HuH-7.5 (cell line): Measurements from ENCODE around the gene LMTK3.
"Not testable (repeated sequence)": the region's sequence is repeated elsewhere in the genome, so short reads cannot be mapped to it uniquely, and the experiment has no call there.

Source experiments
- DNase-seq: peaks from one replicate; pipeline ENCODE4 v3.0.0; 2011; ENCODE audit warnings: low spot score

LMTK3 gene

DNA sequence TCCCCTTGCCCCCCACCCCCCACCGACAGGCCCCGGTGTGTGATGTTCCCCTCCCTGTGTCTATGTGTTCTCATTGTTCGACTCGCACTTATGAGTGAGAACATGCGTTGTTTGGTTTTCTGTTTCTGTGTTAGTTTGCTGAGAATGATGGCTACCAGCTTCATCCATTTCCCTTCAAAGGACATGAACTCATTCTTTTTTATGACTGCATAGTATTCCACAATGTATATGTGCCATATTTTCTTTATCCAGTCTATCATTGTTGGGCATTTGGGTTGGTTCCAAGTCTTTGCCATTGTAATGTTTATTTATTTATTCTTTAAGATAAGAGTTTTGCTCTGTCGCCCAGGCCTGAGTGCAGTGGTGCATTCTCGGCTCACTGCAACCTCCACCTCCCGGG, 26.4 kb upstream of the LMTK3 start:
- not testable (repeated sequence) for DNase-seq

GRCh38 chr19:48537541-48537940, 25.9 kb upstream of the LMTK3 start:
- no peak for DNase-seq

DNA sequence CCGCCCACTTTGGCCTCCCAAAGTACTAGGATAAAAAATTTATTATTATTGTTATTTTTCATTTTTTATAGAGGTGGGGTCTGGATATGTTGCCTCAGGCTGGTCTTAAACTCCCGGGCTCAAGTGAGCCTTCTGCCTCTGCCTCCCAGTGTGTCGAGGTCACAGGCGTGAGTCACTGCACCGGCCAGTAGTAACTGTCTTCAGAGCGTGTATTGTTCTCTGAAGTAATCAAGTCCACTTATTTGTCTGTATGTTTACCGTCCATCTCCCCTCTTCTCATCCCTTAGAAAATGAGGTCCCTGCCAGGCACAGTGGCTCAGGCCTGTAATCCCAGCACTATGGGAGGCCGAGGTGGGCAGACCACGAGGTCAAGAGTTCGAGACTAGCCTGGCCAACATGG, 22.1 kb upstream of the LMTK3 start:
- no peak for DNase-seq

DNA sequence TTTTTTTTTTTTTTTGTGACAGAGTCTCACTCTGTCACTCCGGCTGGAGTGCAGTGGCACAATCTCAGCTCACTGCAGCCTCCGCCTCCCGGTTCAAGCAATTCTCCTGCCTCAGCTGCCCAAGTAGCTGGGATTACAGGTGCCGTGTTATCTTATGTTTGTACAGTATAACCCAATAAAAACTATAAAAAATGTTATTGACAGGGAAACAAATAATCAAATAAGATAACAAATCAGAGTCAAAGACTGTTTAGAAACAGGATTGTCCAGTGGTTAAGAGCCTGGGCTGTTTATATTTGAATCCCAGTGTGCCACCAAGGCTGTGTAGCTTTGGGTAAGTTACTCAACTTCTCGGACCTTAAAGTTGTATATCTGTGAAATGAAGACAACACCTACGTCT, 19.1 kb upstream of the LMTK3 start:
- DNase-seq, result no peak

- no peak for DNase-seq
Measured at GRCh38 chr19:48530066-48530720, 18.6 kb upstream of the LMTK3 start.

DNA sequence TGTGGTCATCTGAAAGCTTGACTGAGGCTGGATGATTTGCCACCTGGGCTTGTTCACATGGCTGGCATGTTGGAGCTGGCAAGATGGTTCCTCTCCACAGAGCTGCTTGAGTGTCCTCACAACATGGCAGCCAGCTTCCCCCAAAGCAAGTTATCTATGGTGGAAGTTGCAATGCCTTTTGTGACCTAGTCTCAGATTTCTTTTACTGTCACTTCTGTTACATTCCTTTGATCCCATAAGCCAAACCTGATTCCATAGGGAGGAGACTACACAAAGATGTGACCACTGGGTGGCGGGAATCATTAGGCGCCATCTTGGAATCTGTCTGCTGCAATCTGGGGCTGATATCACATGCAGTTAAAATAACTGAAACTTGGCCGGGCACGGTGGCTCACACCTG, 17.5 kb upstream of the LMTK3 start:
- DNase-seq, result no peak

GRCh38 chr19:48524732-48525131, 13.1 kb upstream of the LMTK3 start:
- DNase-seq, result no peak

DNA sequence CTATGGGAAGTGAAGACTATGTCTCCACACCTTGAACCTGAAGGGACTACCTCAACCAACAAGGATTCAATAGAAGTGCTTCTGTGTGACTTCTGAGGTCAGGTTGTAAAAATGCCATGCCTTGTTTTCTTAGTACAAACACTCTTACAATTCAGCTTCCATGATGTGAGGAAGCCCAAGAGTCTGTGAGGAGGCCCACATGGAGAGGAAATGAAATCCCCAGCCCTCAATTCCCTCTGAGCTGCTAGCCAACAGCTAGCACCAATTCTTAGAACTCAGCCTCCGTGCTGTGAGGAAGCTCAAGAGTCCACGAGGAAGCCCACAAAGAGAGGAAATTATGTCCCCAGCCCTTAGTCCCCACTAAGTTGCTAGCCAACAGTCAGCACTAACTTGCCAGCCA, 12.6 kb upstream of the LMTK3 start:
- no peak for DNase-seq

GRCh38 chr19:48520134-48520533, 8.5 kb upstream of the LMTK3 start:
- no peak for DNase-seq

- not testable (repeated sequence) for DNase-seq
Measured at GRCh38 chr19:48519426-48519825, 7.8 kb upstream of the LMTK3 start.

GRCh38 chr19:48518207-48518606, 6.6 kb upstream of the LMTK3 start:
- no peak for DNase-seq

- DNase-seq, result no peak
Measured at GRCh38 chr19:48516536-48516935, 4.9 kb upstream of the LMTK3 start.

DNA sequence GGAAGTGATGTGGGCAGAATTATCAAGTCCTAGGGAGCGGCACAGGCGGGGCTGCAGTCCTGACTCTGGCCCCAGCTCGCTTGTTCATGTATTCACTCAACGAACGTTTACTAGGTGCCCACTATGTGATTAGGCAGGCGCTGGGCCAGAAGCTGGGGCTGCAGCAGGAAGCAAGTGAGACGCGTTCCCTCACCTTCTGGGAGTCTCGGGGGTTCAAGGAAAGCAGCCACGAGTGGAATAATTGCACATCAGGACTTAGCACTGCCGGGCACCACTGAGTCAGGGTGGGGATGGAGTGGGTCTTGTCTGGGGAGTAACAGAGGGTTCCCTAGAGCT, 2.5 kb upstream of the LMTK3 start:
- DNase-seq, result no peak

- peak; percentile 95 for DNase-seq
Measured at GRCh38 chr19:48513289-48514122, 1.9 kb upstream of the LMTK3 start.

- peak; percentile 12 for DNase-seq
Measured at GRCh38 chr19:48512504-48513288, 1.1 kb upstream of the LMTK3 start.

GRCh38 chr19:48511321-48511731, 309 bp downstream of the LMTK3 start:
- no peak for DNase-seq

GRCh38 chr19:48510421-48511268, 990 bp downstream of the LMTK3 start:
- DNase-seq, result peak; percentile 50

DNA sequence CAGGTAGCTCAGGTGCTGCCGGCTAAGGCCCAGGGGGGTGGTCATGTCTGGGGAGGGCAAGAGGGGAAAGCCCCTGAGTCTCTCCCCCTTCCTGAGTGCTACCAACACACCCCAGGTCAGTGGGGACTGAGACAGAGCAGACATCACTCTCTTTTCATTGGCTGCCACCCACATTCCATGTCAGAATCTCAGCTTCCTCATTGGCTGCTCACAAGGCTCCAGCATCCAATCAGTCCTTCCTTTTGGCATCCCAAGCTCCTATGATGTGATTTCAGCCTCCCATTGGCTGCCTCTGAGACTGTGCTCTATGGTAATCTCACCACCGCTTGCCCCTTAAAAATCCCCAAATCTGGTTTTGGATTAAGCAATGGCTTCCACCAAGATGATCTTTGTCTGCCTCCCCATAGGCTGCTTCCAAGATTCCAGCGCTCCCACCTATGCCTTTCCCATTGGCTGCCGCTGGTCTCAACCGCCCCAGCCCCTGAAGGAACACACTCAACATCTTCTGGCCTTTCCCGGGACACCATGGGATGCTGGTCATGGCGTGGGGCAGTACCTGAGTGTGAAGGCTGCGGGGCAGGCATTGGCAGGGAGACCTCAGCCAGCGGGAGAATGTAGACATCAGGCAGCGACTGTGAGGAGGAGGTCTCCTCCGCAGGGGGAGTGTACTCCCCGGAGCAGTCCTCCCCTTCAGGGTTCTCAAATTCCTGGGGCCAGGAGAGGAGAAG, 2.0 kb downstream of the LMTK3 start:
- DNase-seq, result peak; percentile 15

DNA sequence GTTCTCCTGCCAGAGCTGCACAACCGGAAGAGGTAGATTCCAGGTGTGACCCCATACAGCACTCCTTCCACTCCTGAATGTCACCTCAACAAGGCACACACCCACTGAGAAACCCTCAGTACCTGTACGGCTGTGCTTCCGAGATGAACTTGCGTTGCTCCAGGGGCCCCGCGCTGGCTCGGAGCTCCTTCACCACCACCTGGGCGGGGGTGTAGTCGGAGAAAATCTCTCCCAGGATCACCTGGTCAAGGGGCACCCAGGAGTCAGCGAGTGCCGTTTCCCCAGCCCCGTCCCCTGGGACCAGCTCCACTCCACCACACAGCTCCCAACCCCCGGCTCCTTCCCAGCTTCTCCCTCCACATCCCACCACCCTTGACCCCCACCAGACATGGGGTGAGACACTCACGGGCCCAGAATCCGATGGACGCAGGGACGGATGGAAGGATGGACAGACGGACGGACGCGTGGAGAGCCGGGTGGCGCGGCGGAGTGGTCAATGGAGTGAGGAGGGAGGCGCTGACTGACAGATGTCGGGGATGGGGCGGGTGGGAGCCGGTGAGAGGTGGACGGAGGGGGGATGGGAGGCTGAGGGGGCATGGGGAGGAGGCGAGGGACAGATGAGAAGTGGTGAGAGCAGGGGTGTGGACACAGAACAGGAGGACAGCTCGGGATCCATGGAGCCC, 2.8 kb downstream of the LMTK3 start:
- no peak for DNase-seq

DNA sequence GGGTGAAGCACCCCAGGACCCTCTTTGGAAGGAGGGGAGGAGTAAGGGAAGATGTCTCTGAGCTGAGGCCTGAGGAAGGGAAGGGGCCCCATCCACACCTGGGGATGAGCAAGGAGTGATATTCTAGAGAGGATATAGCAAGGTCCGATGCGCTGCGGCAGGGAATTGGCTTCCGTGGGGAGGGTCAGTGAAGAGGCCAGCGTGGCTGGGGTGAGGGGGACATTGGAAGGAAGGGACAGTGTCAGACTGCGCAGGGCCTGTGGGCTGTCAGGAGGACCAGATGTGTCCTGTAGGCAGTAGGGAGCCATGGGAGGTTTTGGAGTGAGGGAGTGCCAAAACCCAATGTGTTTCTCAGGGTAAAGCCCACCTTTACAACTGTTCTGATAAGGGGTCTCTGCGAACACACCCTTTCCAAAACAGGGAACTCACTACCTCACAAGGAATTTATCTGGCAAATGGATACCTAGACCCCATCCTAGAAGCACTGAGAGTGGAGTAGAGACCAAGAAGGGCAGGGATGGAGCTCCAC, 3.7 kb downstream of the LMTK3 start:
- no peak for DNase-seq
